Uterus (tissue), 4 donors: ENCODE results near the gene VARS1. TPM values are rescaled to one million over a fixed set of nuclear protein-coding genes. Genes with fewer than 3 reads are reported as not detected.
"Not testable (repeated sequence)": the region's sequence is repeated elsewhere in the genome, so short reads cannot be mapped to it uniquely, and the experiment has no call there.

ENCODE experiments used
- DNase-seq, 2 donors: peaks; one replicate each; pipeline ENCODE4 v3.0.0-alpha.2; 2019 to 2020
- H3K27ac ChIP-seq, 2 donors: fragments of 200-600 bp; sonication (generic); 1 replicate in 1 of 2; 2 replicates in 1 of 2; pipeline ENCODE4 v1.5.1; 2016 to 2018
- H3K27me3 ChIP-seq, 2 donors: fragments of 200-600 bp; sonication (generic); one replicate each; pipeline ENCODE4 v1.5.1; 2018 to 2019; ENCODE audit warnings: control low read depth in 1 of 2
- H3K36me3 ChIP-seq, 2 donors: fragments of 200-600 bp; sonication (generic); one replicate each; pipeline ENCODE4 v1.5.1; 2019; ENCODE audit warnings: control low read depth in 1 of 2
- H3K4me1 ChIP-seq, 2 donors: fragments of 200-600 bp; sonication (generic); one replicate each; pipeline ENCODE4 v1.5.1; 2018 to 2019; ENCODE audit warnings: control low read depth in 1 of 2
- H3K4me3 ChIP-seq, 2 donors: fragments of 200-600 bp; sonication (generic); 1 replicate in 1 of 2; 2 replicates in 1 of 2; pipeline ENCODE4 v1.5.1; 2018 to 2019; ENCODE audit warnings: mild to moderate bottlenecking in 1 of 2
- H3K9me3 ChIP-seq, 2 donors: fragments of 200-600 bp; sonication (generic); one replicate each; pipeline ENCODE4 v1.5.1; 2019; ENCODE audit warnings: control low read depth in 1 of 2
- POLR2A ChIP-seq, 2 donors: fragments of 450-650 bp; IDR thresholded peaks; one replicate each; pipeline ENCODE4 v1.6.1; 2016; ENCODE audit warnings: antibody characterized with exemption in 2 of 2, mild to moderate bottlenecking in 1 of 2, moderate library complexity in 1 of 2
- intact Hi-C: fragments of 100-400 bp; cut with DNase I; formaldehyde crosslinking; loops from one replicate; pipeline ENCODE4 v1.15.1; 2023; ENCODE audit warnings: low total_unique reads
- total RNA-seq, 4 donors: library from RNA; depleted of rRNA in 3 of 4; stranded (reverse); fragments of >200 nt in 3 of 4; gene quantifications; one replicate each; pipeline versions ENCODE4 v1.1.0 to v1.2.4, GENCODE V29; 2014 to 2023
- TF ChIP-seq, protein P1 (sequence below), 4 experiments: fragments of 200-600 bp in 2 of 4; fragments of 450-650 bp in 2 of 4; sonication (generic) in 2 of 4; IDR thresholded peaks; one replicate each; pipeline ENCODE4 v1.5.1; 2016 to 2019; ENCODE audit warnings: antibody characterized with exemption in 4 of 4, mild to moderate bottlenecking in 2 of 4, moderate library complexity in 1 of 4
- donor health status: DM: yes; HTN: yes; CAD: no.

The VARS1 gene
- total RNA-seq = 100 to 1,000 TPM in 1 of 4 donors, 10 to 100 TPM in 3; 35.6 to 118 (median 53.4) TPM

DNA sequence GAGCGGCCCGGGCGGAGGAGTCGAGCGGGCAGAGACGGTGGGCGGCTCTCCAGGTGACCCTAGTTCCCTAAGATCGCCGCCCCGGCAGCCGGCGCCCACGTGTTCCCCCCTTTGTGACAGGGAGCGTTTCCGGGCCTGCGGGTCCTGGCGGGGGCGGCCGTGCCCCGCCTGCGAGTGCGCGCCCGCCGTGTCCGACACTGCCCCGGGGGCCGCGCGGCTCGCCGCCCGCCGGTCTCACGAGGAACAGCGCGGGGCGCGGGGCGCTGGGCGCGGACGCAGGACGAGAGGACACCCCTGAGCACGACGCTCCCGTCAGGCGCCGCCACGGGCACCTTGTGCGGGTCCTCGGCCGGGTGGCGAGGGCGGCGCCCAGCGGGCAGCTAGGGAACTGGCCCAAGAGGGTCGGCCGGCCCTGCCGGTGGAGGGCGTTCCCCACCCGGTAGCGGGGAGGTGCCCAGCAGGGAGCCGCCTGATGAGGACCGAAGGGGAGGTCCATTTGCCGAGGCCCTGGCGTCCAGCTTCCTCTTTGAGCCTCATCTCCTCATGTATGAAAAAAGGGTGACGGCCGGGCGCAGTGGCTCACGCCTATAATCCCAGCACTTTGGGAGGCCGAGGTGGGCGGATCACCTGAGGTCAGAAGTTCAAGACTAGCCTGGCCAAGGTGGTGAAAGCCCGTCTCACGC is at the start of gene VARS1:
VARS1 (minus strand) TSS at position 137 of the 683 bp plus-strand sequence. CDS start 535 bp downstream, outside the sequence.
- TF ChIP-seq POLR2A (IDR thresholded peaks at IDR 0.05) = peak; percentile 55 to 72
- TF ChIP-seq, protein P1, sequence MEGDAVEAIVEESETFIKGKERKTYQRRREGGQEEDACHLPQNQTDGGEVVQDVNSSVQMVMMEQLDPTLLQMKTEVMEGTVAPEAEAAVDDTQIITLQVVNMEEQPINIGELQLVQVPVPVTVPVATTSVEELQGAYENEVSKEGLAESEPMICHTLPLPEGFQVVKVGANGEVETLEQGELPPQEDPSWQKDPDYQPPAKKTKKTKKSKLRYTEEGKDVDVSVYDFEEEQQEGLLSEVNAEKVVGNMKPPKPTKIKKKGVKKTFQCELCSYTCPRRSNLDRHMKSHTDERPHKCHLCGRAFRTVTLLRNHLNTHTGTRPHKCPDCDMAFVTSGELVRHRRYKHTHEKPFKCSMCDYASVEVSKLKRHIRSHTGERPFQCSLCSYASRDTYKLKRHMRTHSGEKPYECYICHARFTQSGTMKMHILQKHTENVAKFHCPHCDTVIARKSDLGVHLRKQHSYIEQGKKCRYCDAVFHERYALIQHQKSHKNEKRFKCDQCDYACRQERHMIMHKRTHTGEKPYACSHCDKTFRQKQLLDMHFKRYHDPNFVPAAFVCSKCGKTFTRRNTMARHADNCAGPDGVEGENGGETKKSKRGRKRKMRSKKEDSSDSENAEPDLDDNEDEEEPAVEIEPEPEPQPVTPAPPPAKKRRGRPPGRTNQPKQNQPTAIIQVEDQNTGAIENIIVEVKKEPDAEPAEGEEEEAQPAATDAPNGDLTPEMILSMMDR (IDR thresholded peaks at IDR 0.05) = peak; percentile 77 to 99 (median 89)
- peak; percentile 90 to 91 for DNase-seq
- H3K27me3 ChIP-seq = no peaks in the 10 kb centered on the region
- H3K27ac ChIP-seq = peak within 1 kb of the TSS; percentile 90 to 97
- H3K4me1 ChIP-seq = no peaks in the 10 kb centered on the region
- H3K36me3 ChIP-seq = no peaks in the 10 kb centered on the region
- peak within 1 kb of the TSS; percentile 73 to 88 for H3K4me3 ChIP-seq
- H3K9me3 ChIP-seq = no peaks in the 10 kb centered on the region
- intact Hi-C loops = loop anchor here (10.0 kb wide), 1 partner anchor 61 kb away; the partner anchor contains the start of gene CLIC1

DNA sequence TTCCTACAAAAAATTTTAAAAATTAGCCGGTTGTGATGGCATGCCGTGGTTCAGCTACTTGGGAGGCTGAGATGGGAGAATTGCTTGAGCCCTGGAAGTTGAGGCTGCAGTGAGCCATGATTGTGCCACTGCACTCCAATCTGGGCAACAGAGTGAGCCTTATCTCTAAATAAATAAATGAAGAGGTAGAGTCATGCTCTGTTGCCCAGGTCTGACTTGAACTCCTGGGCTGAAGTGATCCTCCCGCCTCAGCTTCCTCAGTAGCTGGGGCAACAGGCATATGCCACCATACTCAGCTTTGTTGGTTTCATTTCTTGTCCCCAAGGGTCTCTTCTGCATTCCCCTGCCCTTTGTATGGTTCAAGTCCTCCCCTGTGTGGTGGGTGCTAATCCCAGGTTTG is 49.0 kb upstream of the VARS1 start:
- no peaks in the 10 kb centered on the region for H3K27me3 ChIP-seq
- H3K27ac ChIP-seq = no peak overlapping the region
- intact Hi-C loops = no loop called here
- no peaks in the 10 kb centered on the region for H3K4me1 ChIP-seq
- no peaks in the 10 kb centered on the region for H3K36me3 ChIP-seq
- TF ChIP-seq POLR2A (IDR thresholded peaks at IDR 0.05) = no peak
- TF ChIP-seq, protein P1 (IDR thresholded peaks at IDR 0.05) = no peak
- no peak overlapping the region for H3K4me3 ChIP-seq
- H3K9me3 ChIP-seq = no peaks in the 10 kb centered on the region
- no peak for DNase-seq

DNA sequence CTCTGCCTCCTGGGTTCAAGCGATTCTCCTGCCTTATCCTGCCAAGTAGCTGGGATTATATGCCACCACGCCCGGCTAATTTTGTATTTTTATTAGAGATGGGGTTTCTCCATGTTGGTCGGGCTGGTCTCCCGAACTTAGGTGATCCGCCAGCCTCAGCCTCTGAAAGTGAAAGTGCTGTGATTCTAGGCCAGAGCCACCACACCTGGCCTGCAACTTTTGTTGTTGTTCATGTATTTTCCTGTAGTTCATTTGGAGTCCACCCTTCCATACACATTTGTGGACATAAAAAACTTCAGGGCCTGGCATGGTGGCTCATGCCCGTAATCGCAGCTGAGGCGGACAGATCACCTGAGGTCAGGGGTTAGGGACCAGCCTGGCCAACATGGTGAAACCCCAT is 46.5 kb upstream of the VARS1 start:
- Histone ChIP-seq H3K4me1 (peaks cover 0 to 6% of the 10 kb centered on the region in 2 donors), H3K9me3 (no peaks in the 10 kb centered on the region), H3K27me3 (no peaks in the 10 kb centered on the region), H3K4me3 (no peak overlapping the region), H3K36me3 (no peaks in the 10 kb centered on the region), H3K27ac (no peak overlapping the region)
- TF ChIP-seq POLR2A (IDR thresholded peaks at IDR 0.05) = no peak
- TF ChIP-seq, protein P1 (IDR thresholded peaks at IDR 0.05) = no peak
- no peak for DNase-seq
- intact Hi-C loops = no loop called here

DNA sequence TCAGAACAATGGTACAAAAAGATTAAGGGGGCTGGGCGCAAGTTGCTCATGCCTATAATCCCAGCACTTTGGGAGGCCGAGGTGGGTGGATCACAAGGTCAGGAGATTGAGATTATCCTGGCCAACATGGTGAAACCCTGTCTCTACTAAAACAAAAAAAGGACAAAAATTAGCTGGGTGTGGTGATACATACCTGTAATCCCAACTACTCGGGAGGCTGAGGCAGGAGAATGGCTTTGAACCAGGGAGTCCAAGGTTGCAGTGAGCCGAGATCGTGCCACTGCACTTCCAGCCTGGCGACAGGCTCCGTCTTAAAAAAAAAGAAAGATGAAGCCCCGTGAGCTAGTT is 44.2 kb upstream of the VARS1 start:
- DNase-seq, intact Hi-C loops, H3K27ac ChIP-seq, H3K36me3 ChIP-seq, H3K4me3 ChIP-seq, H3K9me3 ChIP-seq, H3K27me3 ChIP-seq: not testable (repeated sequence)
- peaks cover 0 to 12% of the 10 kb centered on the region in 2 donors for H3K4me1 ChIP-seq

DNA sequence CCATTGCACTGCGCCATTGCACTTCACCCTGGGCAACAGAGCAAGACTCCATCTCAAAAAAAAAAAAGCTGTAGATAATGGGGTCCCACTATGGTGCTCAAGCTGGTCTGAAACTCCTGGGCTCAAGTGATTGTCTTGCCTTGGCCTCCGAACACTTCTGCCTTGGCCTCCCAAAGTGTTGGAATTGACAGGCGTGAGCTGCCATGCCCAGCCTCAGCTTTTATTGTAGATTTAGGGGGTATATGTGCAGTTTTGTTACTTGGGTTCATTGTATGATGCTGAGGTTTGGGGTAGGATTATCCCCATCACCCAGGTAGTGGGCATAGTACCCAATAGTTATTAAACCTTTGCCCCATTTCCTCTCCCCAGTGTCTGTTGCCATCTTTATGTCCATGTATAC is 43.4 kb upstream of the VARS1 start:
- DNase-seq = no peak
- intact Hi-C loops = no loop called here
- no peaks in the 10 kb centered on the region for H3K27me3 ChIP-seq
- no peaks in the 10 kb centered on the region for H3K9me3 ChIP-seq
- peaks cover 0 to 12% of the 10 kb centered on the region in 2 donors for H3K4me1 ChIP-seq
- no peak overlapping the region for H3K4me3 ChIP-seq
- H3K27ac ChIP-seq = no peak overlapping the region
- H3K36me3 ChIP-seq = no peaks in the 10 kb centered on the region
- TF ChIP-seq POLR2A (IDR thresholded peaks at IDR 0.05) = no peak
- TF ChIP-seq, protein P1 (IDR thresholded peaks at IDR 0.05) = no peak

DNA sequence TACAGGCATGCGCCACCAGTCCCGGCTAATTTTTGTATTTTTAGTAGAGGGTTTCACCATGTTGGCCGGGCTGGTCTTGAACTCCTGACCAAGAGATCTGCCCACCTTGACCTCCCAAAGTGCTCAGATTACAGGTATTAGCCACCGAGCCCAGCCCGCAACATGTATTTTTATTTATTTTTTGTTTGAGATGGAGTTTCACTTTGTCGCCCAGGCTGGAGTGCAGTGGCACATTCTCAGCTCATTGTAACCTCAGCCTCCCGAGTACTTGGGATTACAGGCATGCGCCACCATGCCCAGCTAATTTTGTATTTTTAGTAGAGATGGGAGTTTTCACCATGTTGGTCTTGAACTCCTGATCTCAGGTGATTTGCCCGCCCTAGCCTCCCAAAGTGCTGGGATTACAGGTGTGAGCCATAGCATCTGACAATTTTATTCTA is 42.6 kb upstream of the VARS1 start:
- DNase-seq, H3K27ac ChIP-seq, intact Hi-C loops: not testable (repeated sequence)

More for the DNA sequence above, 42.6 kb upstream of the VARS1 start:
- not testable (repeated sequence) for H3K36me3 ChIP-seq, H3K27me3 ChIP-seq, H3K9me3 ChIP-seq, H3K4me3 ChIP-seq
- H3K4me1 ChIP-seq = peaks cover 0 to 12% of the 10 kb centered on the region in 2 donors
